Amygdala (tissue), 56 donors: ENCODE data around the gene RAMP1.
"Not testable (repeated sequence)": the region's sequence is repeated elsewhere in the genome, so short reads cannot be mapped to it uniquely, and the experiment has no call there.

Experiments used
- DNase-seq, 56 donors: peaks; one replicate each; lab custom pipeline; 2025; lab: John Stamatoyannopoulos, UW

The RAMP1 gene

GRCh38 chr2:237859533-237860272, at the start of gene RAMP1:
TSS of gene RAMP1 (plus strand) at chr2:237859623. CDS start at chr2:237859676, 53 bp downstream.
- peak in 9 of 56 donors; percentile 33 to 73 (median 57) for DNase-seq

- no peak for DNase-seq
Measured at GRCh38 chr2:237815637-237816036, 43.8 kb upstream of the RAMP1 start.

- no peak for DNase-seq
Measured at GRCh38 chr2:237816531-237816930, 42.9 kb upstream of the RAMP1 start.

DNA sequence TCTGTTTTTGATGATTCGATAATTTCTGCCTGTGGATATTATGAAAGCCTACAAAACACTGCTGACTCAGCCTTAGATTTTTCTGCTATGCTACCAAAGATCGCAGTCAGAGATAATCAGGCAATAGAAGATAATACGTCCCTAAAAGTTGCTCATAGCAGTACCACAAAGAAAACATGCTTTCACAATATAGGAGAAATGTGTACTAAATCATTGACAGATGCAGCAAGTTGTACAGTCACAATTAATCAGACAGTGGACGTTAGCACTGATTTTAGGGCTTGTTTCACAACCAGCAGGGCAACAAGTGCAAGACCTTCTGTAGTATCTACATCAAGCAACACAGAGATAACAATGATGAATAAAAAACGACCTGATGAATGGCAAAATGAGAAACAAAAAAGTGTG, 41.4 kb upstream of the RAMP1 start:
- no peak for DNase-seq

- no peak for DNase-seq
Measured at GRCh38 chr2:237819231-237819630, 40.2 kb upstream of the RAMP1 start.

- no peak for DNase-seq
Measured at GRCh38 chr2:237820421-237820820, 39.0 kb upstream of the RAMP1 start.

DNA sequence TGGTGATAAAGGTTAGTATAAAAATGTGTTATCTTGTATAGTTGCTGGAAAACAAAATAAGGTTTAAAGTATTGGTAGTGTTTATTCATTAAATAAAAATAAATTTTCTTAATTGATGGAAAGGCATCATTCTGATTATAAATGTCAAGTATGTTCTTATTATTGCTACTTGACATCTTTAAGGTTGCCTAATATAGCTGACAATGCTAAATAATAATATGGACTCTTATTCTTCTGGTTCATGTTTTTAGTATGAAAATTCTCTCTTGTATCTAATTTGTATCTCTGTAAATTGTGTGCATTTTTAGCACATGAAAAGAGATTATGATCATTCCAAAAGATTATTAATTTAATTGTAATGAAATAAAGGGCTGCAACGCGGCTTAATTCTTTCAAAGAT, 35.9 kb upstream of the RAMP1 start:
- no peak for DNase-seq

- DNase-seq: no peak
Measured at GRCh38 chr2:237824085-237824484, 35.3 kb upstream of the RAMP1 start.

DNA sequence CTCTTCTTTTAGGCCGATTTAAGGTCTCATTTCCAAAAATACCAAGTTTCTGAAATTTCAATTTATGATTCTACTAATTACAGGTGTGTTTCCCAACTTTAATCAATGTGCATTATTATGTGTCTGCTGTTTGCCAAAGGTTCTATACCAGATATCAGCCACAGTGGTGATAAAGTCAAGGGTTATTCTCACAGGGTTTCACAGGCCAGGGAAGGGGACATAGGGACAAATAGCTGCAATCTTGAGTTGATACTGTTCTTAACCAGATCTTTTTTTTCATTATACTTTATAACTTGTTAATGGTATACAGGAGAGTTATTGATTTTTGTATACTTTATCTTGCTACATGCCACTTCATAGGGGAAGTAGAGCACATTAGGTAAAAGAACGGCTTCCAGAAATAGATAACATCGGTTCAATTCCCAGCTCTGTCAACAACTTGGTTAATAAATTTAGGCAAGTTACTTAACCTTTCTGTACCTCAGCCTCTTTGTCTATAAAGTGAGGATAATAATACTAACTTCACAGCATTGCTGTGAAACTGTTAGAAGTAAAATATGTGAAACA, 31.9 kb upstream of the RAMP1 start:
- DNase-seq: no peak

DNA sequence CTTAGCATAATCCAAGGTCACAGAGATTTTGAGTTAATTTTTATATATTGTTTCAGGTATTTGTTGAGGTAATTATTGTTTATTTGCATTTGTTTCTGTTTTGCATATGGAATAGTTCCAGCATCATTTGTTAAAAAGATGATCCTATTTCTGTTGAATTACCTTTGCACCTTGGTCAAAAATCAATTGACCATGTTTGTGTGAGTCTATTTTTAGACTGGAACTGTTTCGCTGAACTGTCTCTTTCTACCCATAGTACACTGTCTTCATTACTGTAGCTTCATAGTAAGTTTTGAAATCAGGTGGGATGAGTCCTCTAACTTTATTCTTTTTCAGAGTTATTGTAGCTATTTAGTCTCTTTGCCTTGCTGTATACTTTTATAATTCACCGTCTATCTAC, 28.9 kb upstream of the RAMP1 start:
- DNase-seq: no peak

DNA sequence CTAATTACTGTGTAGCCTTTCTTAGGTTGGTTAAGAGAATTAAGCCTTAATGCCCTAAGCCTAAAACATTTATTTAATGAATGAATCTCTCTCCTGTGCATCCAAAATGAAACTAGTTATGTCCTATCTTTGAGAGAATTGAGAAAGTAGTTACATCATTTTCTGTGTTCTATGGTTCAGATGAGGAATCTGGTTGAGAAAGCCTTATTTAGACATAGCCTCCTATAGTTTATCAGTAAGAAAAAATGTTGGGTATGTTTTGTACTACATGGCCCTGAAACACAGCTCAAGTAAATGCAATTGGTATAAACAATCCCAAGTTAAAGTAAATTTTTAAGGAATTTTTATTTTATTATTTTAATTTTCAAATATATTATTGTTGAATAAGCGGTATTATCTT, 25.9 kb upstream of the RAMP1 start:
- no peak for DNase-seq

DNA sequence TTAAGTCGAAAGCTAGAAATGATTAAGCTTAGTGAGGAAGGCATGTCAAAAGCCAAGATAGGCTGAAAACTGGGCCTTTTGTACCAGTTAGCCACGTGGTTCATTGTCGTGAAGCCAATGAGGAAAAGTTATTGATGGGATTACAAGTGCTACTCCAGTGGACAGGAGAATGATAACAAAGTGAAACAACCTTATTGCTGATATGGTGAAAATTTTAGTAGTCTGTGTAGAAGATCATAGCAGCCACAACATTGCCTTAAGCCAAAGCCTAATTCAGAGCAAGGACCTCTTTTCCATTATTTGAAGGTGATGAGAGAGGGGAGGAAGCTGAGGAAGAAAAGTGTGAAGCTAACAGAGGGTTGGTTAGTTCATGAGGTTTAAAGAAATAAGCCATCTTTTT, 24.1 kb upstream of the RAMP1 start:
- DNase-seq: no peak

DNA sequence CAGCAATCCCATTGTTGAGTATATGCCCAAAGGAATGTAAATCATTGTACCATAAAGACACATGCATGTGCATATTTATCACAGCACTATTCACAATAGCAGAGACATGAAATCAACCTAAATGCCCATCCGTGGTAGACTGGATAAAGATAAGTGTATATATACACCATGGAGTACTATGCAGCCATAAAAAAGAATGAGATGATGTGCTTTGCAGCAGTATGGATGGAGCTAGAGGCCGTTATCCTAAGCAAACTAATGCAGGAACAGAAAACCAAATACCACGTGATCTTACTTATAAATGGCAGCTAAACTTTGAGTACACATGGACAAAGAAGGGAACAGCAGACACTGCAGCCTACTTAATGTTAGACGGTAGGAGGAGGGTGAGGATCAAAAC, 18.4 kb upstream of the RAMP1 start:
- no peak for DNase-seq

DNA sequence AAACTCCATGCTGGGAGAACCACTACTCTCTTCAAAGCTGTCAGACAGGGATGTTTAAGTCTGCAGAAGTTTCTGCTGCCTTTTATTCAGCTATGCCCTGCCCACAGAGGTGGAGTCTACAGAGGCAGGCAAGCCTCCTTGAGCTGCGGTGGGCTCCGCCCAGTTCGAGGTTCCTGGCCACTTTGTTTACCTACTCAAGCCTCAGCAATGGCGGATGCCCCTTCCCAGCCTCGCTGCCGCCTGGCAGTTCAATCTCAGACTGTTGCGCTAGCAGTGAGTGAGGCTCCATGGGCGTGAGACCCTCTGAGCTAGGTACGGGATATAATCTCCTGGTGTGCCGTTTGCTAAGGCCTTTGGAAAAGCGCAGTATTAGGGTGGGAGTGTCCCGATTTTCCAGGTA, 10.5 kb upstream of the RAMP1 start:
- DNase-seq: not testable (repeated sequence)

DNA sequence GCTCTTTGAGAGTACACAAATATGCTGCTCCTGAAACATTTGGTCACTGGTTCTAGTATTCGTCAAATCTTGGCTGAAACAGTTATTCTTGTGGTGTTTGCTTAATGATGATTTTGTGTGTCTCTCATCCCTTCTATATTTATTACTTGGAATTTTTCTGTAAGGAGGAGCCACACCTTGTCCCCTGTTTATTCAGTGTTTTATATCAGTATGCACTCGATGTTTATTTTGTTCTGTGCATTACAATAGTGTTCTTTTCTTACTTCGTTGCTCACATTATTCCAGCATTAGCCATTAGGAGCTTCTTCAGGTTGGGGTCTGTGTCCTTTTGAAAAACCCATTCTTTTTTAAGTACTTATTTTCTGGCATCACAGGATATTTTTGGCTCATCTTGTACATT, 5.1 kb upstream of the RAMP1 start:
- no peak for DNase-seq

- no peak for DNase-seq
Measured at GRCh38 chr2:237857791-237858190, 1.6 kb upstream of the RAMP1 start.

GRCh38 chr2:237858294-237859081, 935 bp upstream of the RAMP1 start:
- DNase-seq: peak in 49 of 56 donors; percentile 35 to 87 (median 68)

GRCh38 chr2:237859082-237859433, 365 bp upstream of the RAMP1 start:
- DNase-seq: no peak

GRCh38 chr2:237860273-237860935, 981 bp downstream of the RAMP1 start:
- DNase-seq: peak in 1 of 56 donors; percentile 41

DNA sequence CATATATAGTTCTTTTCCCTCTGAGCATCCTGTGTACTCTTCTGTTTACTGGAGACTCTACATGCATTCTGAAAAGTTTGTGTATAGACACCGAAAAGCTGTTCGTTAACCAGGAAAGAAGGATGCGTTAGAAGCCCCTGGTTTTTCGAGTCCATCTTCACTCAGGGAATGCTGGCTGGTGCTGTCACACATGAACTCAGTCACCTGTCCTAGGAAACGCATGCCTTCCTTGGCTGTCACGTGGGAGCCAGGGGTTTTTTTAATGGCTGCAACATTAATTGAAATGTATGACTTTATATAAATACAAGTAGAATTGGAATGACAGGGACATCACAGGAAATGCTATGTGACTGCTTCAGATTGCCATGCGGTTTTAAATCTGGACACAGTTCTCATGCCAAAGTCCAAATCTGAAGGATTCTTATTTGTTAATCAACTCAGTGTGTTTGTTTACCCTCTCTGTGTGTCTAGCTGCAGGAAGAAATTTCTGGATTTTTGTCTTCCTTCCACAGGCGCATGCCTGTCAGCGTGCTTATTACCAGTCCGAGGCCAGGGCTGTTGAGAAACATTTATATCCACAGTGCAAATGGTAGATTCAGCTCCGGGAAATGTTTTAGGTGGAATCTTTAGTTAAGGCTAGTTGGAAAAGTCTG, 2.6 kb downstream of the RAMP1 start:
- DNase-seq: no peak

- DNase-seq: no peak
Measured at GRCh38 chr2:237862528-237862895, 3.1 kb downstream of the RAMP1 start.
